ENCODE results near the gene SEMA3F. TPM values are rescaled to one million over a fixed set of nuclear protein-coding genes. Genes with fewer than 3 reads are reported as not detected.

Gene SEMA3F
- total and polyA plus RNA-seq, 2 experiments from 2014 or later: 2.3 to 67.6 TPM

DNA sequence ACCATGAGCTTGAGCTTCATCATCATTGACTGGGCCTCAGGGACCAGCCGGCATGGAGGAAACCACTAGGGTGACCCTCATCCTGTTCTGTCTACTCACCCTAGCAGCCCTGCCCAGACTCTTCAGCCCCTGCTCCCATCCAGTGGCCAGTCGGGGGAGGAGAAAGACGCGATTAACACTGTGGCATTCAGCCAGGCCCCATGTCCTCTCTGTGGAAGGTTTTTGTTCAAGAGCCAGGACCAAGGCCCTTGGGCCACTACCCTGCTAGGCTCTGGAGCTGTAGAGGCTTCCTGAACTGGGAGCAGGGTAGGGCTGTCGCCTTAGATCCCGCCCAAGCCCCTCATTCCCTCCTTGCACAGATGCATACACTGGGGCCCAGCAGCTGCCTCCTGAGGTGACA, 65.0 kb downstream of the SEMA3F start:
- no peak overlapping the region for H3K27ac ChIP-seq (ENCODE audit: low read depth)
- H3K27ac Mint-ChIP-seq: no peak overlapping the region

DNA sequence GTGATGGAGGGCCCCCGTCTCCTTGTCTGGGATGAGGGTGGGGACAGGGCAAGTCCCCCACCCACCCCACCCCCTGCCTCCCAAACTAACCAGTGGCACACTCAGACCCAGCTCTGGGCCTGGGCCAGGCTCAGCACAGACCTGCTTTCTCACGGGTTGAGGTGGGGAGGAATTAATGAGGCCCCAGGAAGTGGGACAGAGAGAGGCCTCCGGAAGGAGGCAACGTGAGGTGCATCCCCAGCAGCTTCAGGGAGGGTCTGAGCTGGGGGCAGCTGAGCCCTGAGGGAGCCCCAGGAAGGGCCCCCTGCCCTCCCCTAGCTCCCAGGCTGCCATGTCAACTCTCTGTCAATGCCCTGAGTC, 65.9 kb downstream of the SEMA3F start:
- Mint-ChIP-seq H3K9me3 (no peaks in the 10 kb centered on the region), H3K27me3 (ENCODE audit: insufficient read depth, low read depth, poor library complexity) (peaks cover 16% of the 10 kb centered on the region), H3K27ac (no peak overlapping the region), H3K4me1 (no peaks in the 10 kb centered on the region; the same call in 1 of the 3 replicates), H3K4me3 (no peak overlapping the region), H3K36me3 (ENCODE audit: low read depth) (no peaks in the 10 kb centered on the region; the same call in 2 of the 3 replicates)
- no peaks in the 10 kb centered on the region for H3K4me1 ChIP-seq (ENCODE audit: insufficient read depth)
- no peaks in the 10 kb centered on the region for H3K27me3 ChIP-seq (ENCODE audit: insufficient read depth)
- H2AFZ ChIP-seq: no peak overlapping the region
- TF ChIP-seq JUNB (IDR thresholded peaks at IDR 0.05; ENCODE audit: unreplicated experiment) (no peak), ZNF331 (CRISPR knock-in tag; IDR thresholded peaks at IDR 0.05; ENCODE audit: low read depth) (no peak), CREB1 (CRISPR knock-in tag; IDR thresholded peaks at IDR 0.05; ENCODE audit: low read depth) (no peak), NANOG (IDR thresholded peaks at IDR 0.05; ENCODE audit: borderline replicate concordance) (no peak), EZH2phosphoT487 (IDR thresholded peaks at IDR 0.05; ENCODE audit: unreplicated experiment) (no peak), EZH2 (IDR thresholded peaks at IDR 0.05; ENCODE audit: low read depth, unreplicated experiment) (no peak)
- TF ChIP-seq, protein P1, sequence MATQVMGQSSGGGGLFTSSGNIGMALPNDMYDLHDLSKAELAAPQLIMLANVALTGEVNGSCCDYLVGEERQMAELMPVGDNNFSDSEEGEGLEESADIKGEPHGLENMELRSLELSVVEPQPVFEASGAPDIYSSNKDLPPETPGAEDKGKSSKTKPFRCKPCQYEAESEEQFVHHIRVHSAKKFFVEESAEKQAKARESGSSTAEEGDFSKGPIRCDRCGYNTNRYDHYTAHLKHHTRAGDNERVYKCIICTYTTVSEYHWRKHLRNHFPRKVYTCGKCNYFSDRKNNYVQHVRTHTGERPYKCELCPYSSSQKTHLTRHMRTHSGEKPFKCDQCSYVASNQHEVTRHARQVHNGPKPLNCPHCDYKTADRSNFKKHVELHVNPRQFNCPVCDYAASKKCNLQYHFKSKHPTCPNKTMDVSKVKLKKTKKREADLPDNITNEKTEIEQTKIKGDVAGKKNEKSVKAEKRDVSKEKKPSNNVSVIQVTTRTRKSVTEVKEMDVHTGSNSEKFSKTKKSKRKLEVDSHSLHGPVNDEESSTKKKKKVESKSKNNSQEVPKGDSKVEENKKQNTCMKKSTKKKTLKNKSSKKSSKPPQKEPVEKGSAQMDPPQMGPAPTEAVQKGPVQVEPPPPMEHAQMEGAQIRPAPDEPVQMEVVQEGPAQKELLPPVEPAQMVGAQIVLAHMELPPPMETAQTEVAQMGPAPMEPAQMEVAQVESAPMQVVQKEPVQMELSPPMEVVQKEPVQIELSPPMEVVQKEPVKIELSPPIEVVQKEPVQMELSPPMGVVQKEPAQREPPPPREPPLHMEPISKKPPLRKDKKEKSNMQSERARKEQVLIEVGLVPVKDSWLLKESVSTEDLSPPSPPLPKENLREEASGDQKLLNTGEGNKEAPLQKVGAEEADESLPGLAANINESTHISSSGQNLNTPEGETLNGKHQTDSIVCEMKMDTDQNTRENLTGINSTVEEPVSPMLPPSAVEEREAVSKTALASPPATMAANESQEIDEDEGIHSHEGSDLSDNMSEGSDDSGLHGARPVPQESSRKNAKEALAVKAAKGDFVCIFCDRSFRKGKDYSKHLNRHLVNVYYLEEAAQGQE (IDR thresholded peaks at IDR 0.05; ENCODE audit: unreplicated experiment): no peak
- DNase-seq (ENCODE audit: low spot score) (no peak), ATAC-seq (no peak)
- H3K27ac ChIP-seq (ENCODE audit: low read depth): no peak overlapping the region
- H3K4me2 ChIP-seq: no peak overlapping the region
- H3K36me3 ChIP-seq (ENCODE audit: insufficient read depth): no peaks in the 10 kb centered on the region
- no peaks in the 10 kb centered on the region for H4K20me1 ChIP-seq (replicated peaks; ENCODE audit: insufficient read depth)
- H3F3A ChIP-seq (replicated peaks; ENCODE audit: low read depth): 0 out of 2 replicates have a peak, but pooled peaks cover 10% of the 10 kb centered on the region
- no peaks in the 10 kb centered on the region for H3K79me2 ChIP-seq (replicated peaks; ENCODE audit: insufficient read depth)
- H3K4me3 ChIP-seq: no peak overlapping the region
- no peaks in the 10 kb centered on the region for H3K9me2 ChIP-seq (ENCODE audit: insufficient read depth)

More for the DNA sequence above, 65.0 kb downstream of the SEMA3F start:
- Mint-ChIP-seq H3K4me3 (no peak overlapping the region), H3K27me3 (ENCODE audit: insufficient read depth, low read depth, poor library complexity) (peaks cover 13% of the 10 kb centered on the region), H3K9me3 (no peaks in the 10 kb centered on the region), H3K4me1 (no peaks in the 10 kb centered on the region; the same call in 1 of the 3 replicates), H3K36me3 (ENCODE audit: low read depth) (no peaks in the 10 kb centered on the region; the same call in 2 of the 3 replicates)
- H3K79me2 ChIP-seq (replicated peaks; ENCODE audit: insufficient read depth): no peaks in the 10 kb centered on the region
- H3K36me3 ChIP-seq (ENCODE audit: insufficient read depth): no peaks in the 10 kb centered on the region
- no peak overlapping the region for H3K4me2 ChIP-seq
- H4K20me1 ChIP-seq (replicated peaks; ENCODE audit: insufficient read depth): no peaks in the 10 kb centered on the region
- no peaks in the 10 kb centered on the region for H3K4me1 ChIP-seq (ENCODE audit: insufficient read depth)
- no peak overlapping the region for H2AFZ ChIP-seq
- DNase-seq (ENCODE audit: low spot score) (no peak), ATAC-seq (no peak)
- H3K4me3 ChIP-seq: no peak overlapping the region
- H3F3A ChIP-seq (replicated peaks; ENCODE audit: low read depth): 0 out of 2 replicates have a peak, but pooled peaks cover 10% of the 10 kb centered on the region
- no peaks in the 10 kb centered on the region for H3K27me3 ChIP-seq (ENCODE audit: insufficient read depth)
- H3K9me2 ChIP-seq (ENCODE audit: insufficient read depth): no peaks in the 10 kb centered on the region
- TF ChIP-seq, protein P1 (IDR thresholded peaks at IDR 0.05; ENCODE audit: unreplicated experiment): no peak
- TF ChIP-seq, protein P2, sequence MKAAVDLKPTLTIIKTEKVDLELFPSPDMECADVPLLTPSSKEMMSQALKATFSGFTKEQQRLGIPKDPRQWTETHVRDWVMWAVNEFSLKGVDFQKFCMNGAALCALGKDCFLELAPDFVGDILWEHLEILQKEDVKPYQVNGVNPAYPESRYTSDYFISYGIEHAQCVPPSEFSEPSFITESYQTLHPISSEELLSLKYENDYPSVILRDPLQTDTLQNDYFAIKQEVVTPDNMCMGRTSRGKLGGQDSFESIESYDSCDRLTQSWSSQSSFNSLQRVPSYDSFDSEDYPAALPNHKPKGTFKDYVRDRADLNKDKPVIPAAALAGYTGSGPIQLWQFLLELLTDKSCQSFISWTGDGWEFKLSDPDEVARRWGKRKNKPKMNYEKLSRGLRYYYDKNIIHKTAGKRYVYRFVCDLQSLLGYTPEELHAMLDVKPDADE (IDR thresholded peaks at IDR 0.05): no peak
- TF ChIP-seq EZH2 (IDR thresholded peaks at IDR 0.05; ENCODE audit: low read depth, unreplicated experiment): no peak

Measured in GM23338 (cell line).